DND-41 (cell line): ENCODE data around the gene SPINK1.

ENCODE experiments used
- ATAC-seq: fragments of 200-7000 bp; cut with Tn5 transposase; 3 replicates; pipeline ENCODE4 v1.9.1; 2021; ENCODE audit warnings: low read depth; ENCODE audit not compliant: insufficient read depth
- DNase-seq: peaks from one replicate; pipeline ENCODE4 v3.0.0-alpha.2; 2020
- H2AFZ ChIP-seq: 2 replicates; pipeline ENCODE4 v1.6.0; 2012; ENCODE audit warnings: low read depth, low read length
- H3K27ac ChIP-seq: 2 replicates; pipeline ENCODE4 v1.5.1; 2012; ENCODE audit warnings: low read length, inconsistent platforms
- H3K27me3 ChIP-seq: fragments of 200-600 bp; sonication (generic); 2 replicates; pipeline ENCODE4 v1.6.0; 2012; ENCODE audit warnings: low read length, mild to moderate bottlenecking, inconsistent platforms; ENCODE audit not compliant: insufficient read depth, poor library complexity
- H3K36me3 ChIP-seq: 2 replicates; pipeline ENCODE4 v1.5.1; 2012; ENCODE audit warnings: low read length, inconsistent platforms; ENCODE audit not compliant: insufficient read depth
- H3K4me1 ChIP-seq: 2 replicates; pipeline ENCODE4 v1.5.1; 2012; ENCODE audit warnings: mild to moderate bottlenecking, low read length; ENCODE audit not compliant: insufficient read depth
- H3K4me2 ChIP-seq: 2 replicates; pipeline ENCODE4 v1.6.0; 2012; ENCODE audit warnings: mild to moderate bottlenecking, moderate library complexity, low read length, inconsistent platforms; ENCODE audit not compliant: insufficient read depth
- H3K4me3 ChIP-seq, 2 experiments: fragments of 200-600 bp in 1 of 2; shearing (Covaris generic) in 1 of 2; 2 replicates each; pipeline ENCODE4 v1.5.1; 2012 to 2016; ENCODE audit warnings: inconsistent platforms in 2 of 2, low read length in 2 of 2, mild to moderate bottlenecking in 2 of 2, low read depth in 1 of 2, moderate library complexity in 1 of 2
- H3K79me2 ChIP-seq: 2 replicates; pipeline ENCODE4 v1.6.0; 2012; ENCODE audit warnings: low read length, inconsistent platforms; ENCODE audit not compliant: insufficient read depth
- H3K9ac ChIP-seq: 2 replicates; pipeline ENCODE4 v1.6.0; 2012; ENCODE audit warnings: low read depth, mild to moderate bottlenecking, inconsistent platforms, low read length, moderate library complexity
- H3K9me3 ChIP-seq: 2 replicates; pipeline ENCODE4 v1.5.1; 2012; ENCODE audit warnings: low read length, moderate library complexity, mild to moderate bottlenecking, inconsistent platforms; ENCODE audit not compliant: insufficient read depth, severe bottlenecking
- H4K20me1 ChIP-seq: 2 replicates; pipeline ENCODE4 v1.6.0; 2012; ENCODE audit warnings: low read length; ENCODE audit not compliant: insufficient read depth
- CTCF ChIP-seq: IDR thresholded peaks from 2 replicates; pipeline ENCODE4 v1.5.1; 2012; ENCODE audit warnings: borderline replicate concordance, low read length, moderate library complexity, mild to moderate bottlenecking; ENCODE audit not compliant: poor library complexity, severe bottlenecking; ENCODE audit errors: extremely low read depth
- EZH2 ChIP-seq: IDR thresholded peaks from 3 replicates; pipeline ENCODE4 v1.6.1; 2012; ENCODE audit warnings: borderline replicate concordance, low read depth, mild to moderate bottlenecking, moderate library complexity, low read length, inconsistent platforms; ENCODE audit not compliant: severe bottlenecking

Gene SPINK1

GRCh38 chr5:147782110-147783028, 49.1 kb downstream of the SPINK1 start, which contains the start of gene JAKMIP2:
Gene JAKMIP2 (minus strand): TSS chr5:147782728. CDS start chr5:147671806, 110,922 bp downstream.
- peak; percentile 73 for DNase-seq
- no peak within 1 kb of the TSS for H3K4me3 ChIP-seq
- ATAC-seq: peak; percentile 93
- TF ChIP-seq CTCF: no peak
- no peak for TF ChIP-seq EZH2
- H3K9ac ChIP-seq: no peak within 1 kb of the TSS
- H3K79me2 ChIP-seq: no peaks in the 10 kb centered on the region
- no peaks in the 10 kb centered on the region for H3K4me1 ChIP-seq
- no peak within 1 kb of the TSS for H3K27ac ChIP-seq
- H3K27me3 ChIP-seq: no peaks in the 10 kb centered on the region
- H4K20me1 ChIP-seq: no peaks in the 10 kb centered on the region
- no peaks in the 10 kb centered on the region for H3K36me3 ChIP-seq
- peak within 1 kb of the TSS; percentile 19; the same call in 1 of the 2 replicates for H2AFZ ChIP-seq
- H3K4me2 ChIP-seq: peak within 1 kb of the TSS; percentile 17; the same call in 1 of the 2 replicates
- no peaks in the 10 kb centered on the region for H3K9me3 ChIP-seq

- Histone ChIP-seq H3K4me1 (no peaks in the 10 kb centered on the region), H3K36me3 (no peaks in the 10 kb centered on the region), H3K9ac (no peak overlapping the region), H3K4me3 (no peak overlapping the region), H4K20me1 (no peaks in the 10 kb centered on the region), H3K79me2 (no peaks in the 10 kb centered on the region), H2AFZ (no peak overlapping the region), H3K9me3 (no peaks in the 10 kb centered on the region), H3K4me2 (no peak overlapping the region), H3K27me3 (no peaks in the 10 kb centered on the region), H3K27ac (no peak overlapping the region)
- no peak for ATAC-seq
- DNase-seq: no peak
- no peak for TF ChIP-seq EZH2
- no peak for TF ChIP-seq CTCF
Measured at GRCh38 chr5:147780924-147781573, 50.4 kb downstream of the SPINK1 start.

GRCh38 chr5:147779694-147780093, 51.8 kb downstream of the SPINK1 start:
- Histone ChIP-seq H3K27me3 (no peaks in the 10 kb centered on the region), H3K9me3 (no peaks in the 10 kb centered on the region), H3K36me3 (no peaks in the 10 kb centered on the region), H3K4me2 (no peak overlapping the region), H3K4me1 (no peaks in the 10 kb centered on the region), H3K9ac (no peak overlapping the region), H2AFZ (no peak overlapping the region), H3K4me3 (no peak overlapping the region), H3K27ac (no peak overlapping the region), H4K20me1 (no peaks in the 10 kb centered on the region), H3K79me2 (no peaks in the 10 kb centered on the region)
- ATAC-seq: no peak
- no peak for TF ChIP-seq CTCF
- TF ChIP-seq EZH2: no peak
- no peak for DNase-seq
